Stimulated activated effector memory CD8-positive, alpha-beta T cell treated with anti-CD3 and anti-CD28 coated beads, Interleukin-12 subunit alpha, Interleukin-12 subunit beta, amount 100 ng/mL, for 72 hours (primary cell): ENCODE measurements around the gene ADRB2.
"Not testable (repeated sequence)": the region's sequence is repeated elsewhere in the genome, so short reads cannot be mapped to it uniquely, and the experiment has no call there.

Experiments used
- ATAC-seq: fragments of 150-1000 bp; cut with Tn5 transposase; 2 replicates; pipeline ENCODE4 v1.10.0; 2021
- DNase-seq, 2 donors: peaks; one replicate each; pipeline ENCODE4 v3.0.0; 2021 to 2022; ENCODE audit warnings: low spot score in 2 of 2
- H3K27ac Mint-ChIP-seq: one replicate; pipeline ENCODE4 v1.8.0; 2022; ENCODE audit warnings: mild to moderate bottlenecking, mixed read lengths
- H3K36me3 Mint-ChIP-seq: one replicate; pipeline ENCODE4 v1.8.0; 2022; ENCODE audit warnings: mild to moderate bottlenecking, mixed read lengths
- H3K4me1 Mint-ChIP-seq: one replicate; pipeline ENCODE4 v1.8.0; 2022; ENCODE audit warnings: mixed read lengths
- H3K4me3 Mint-ChIP-seq: one replicate; pipeline ENCODE4 v1.8.0; 2022; ENCODE audit warnings: mild to moderate bottlenecking, mixed read lengths
- H3K9me3 Mint-ChIP-seq: one replicate; pipeline ENCODE4 v1.8.0; 2022; ENCODE audit warnings: mixed read lengths

Gene ADRB2

GRCh38 chr5:148796936-148797335 is 29.5 kb upstream of the ADRB2 start:
- Mint-ChIP-seq H3K9me3 (no peaks in the 10 kb centered on the region), H3K36me3 (no peaks in the 10 kb centered on the region), H3K27ac (no peak overlapping the region), H3K4me3 (no peak overlapping the region), H3K4me1 (peaks cover 41% of the 10 kb centered on the region)
- ATAC-seq (no peak), DNase-seq (no peak)

- DNase-seq = no peak
- H3K4me3 Mint-ChIP-seq = no peak overlapping the region
- no peak overlapping the region for H3K27ac Mint-ChIP-seq
- peaks cover 7% of the 10 kb centered on the region for H3K9me3 Mint-ChIP-seq
- peaks cover 42% of the 10 kb centered on the region for H3K4me1 Mint-ChIP-seq
- no peak for ATAC-seq
- no peaks in the 10 kb centered on the region for H3K36me3 Mint-ChIP-seq
Measured at GRCh38 chr5:148798786-148799185, 27.6 kb upstream of the ADRB2 start.

- Mint-ChIP-seq H3K9me3 (peaks cover 7% of the 10 kb centered on the region), H3K27ac (peak overlapping the region; percentile 54), H3K36me3 (no peaks in the 10 kb centered on the region), H3K4me3 (peak overlapping the region; percentile 30), H3K4me1 (peaks cover 44% of the 10 kb centered on the region)
- peak; percentile 79 for ATAC-seq
- DNase-seq = no peak
Measured at GRCh38 chr5:148799737-148800527, 26.5 kb upstream of the ADRB2 start.

- Mint-ChIP-seq H3K4me1 (peaks cover 58% of the 10 kb centered on the region), H3K9me3 (peaks cover 7% of the 10 kb centered on the region), H3K27ac (no peak overlapping the region), H3K4me3 (no peak overlapping the region), H3K36me3 (no peaks in the 10 kb centered on the region)
- ATAC-seq (no peak), DNase-seq (no peak)
Measured at GRCh38 chr5:148801682-148802276, 24.6 kb upstream of the ADRB2 start.

- peak overlapping the region; percentile 20 for H3K27ac Mint-ChIP-seq
- peak; percentile 81 for ATAC-seq
- H3K4me1 Mint-ChIP-seq = peaks cover 65% of the 10 kb centered on the region
- not testable (repeated sequence) for H3K36me3 Mint-ChIP-seq, H3K9me3 Mint-ChIP-seq, DNase-seq
- peak overlapping the region; percentile 23 for H3K4me3 Mint-ChIP-seq
Measured at GRCh38 chr5:148803451-148803850, 23.0 kb upstream of the ADRB2 start.

- Mint-ChIP-seq H3K4me3 (no peak overlapping the region), H3K4me1 (peaks cover 74% of the 10 kb centered on the region), H3K36me3 (no peaks in the 10 kb centered on the region), H3K27ac (no peak overlapping the region), H3K9me3 (peaks cover 7% of the 10 kb centered on the region)
- DNase-seq (no peak), ATAC-seq (no peak)
Measured at GRCh38 chr5:148804393-148804792, 22.0 kb upstream of the ADRB2 start.

- peaks cover 7% of the 10 kb centered on the region for H3K9me3 Mint-ChIP-seq
- H3K36me3 Mint-ChIP-seq = no peaks in the 10 kb centered on the region
- DNase-seq (no peak), ATAC-seq (peak; percentile 72)
- peak overlapping the region; percentile 34 for H3K4me3 Mint-ChIP-seq
- peak overlapping the region; percentile 75 for H3K27ac Mint-ChIP-seq
- peaks cover 74% of the 10 kb centered on the region for H3K4me1 Mint-ChIP-seq
Measured at GRCh38 chr5:148805326-148806290, 20.8 kb upstream of the ADRB2 start.

GRCh38 chr5:148806520-148806931 is 19.9 kb upstream of the ADRB2 start:
- ATAC-seq (no peak), DNase-seq (no peak)
- Mint-ChIP-seq H3K27ac (no peak overlapping the region), H3K4me1 (peaks cover 76% of the 10 kb centered on the region), H3K9me3 (peaks cover 7% of the 10 kb centered on the region), H3K36me3 (no peaks in the 10 kb centered on the region), H3K4me3 (no peak overlapping the region)

GRCh38 chr5:148807851-148808250 is 18.6 kb upstream of the ADRB2 start:
- Mint-ChIP-seq H3K4me1 (peaks cover 78% of the 10 kb centered on the region), H3K4me3 (no peak overlapping the region), H3K27ac (peak overlapping the region; percentile 36), H3K36me3 (no peaks in the 10 kb centered on the region), H3K9me3 (peaks cover 2% of the 10 kb centered on the region)
- no peak for ATAC-seq
- DNase-seq = no peak

GRCh38 chr5:148808864-148809642 is 17.4 kb upstream of the ADRB2 start:
- Mint-ChIP-seq H3K9me3 (no peaks in the 10 kb centered on the region), H3K4me1 (peaks cover 66% of the 10 kb centered on the region), H3K27ac (peak overlapping the region; percentile 68), H3K4me3 (peak overlapping the region; percentile 69), H3K36me3 (no peaks in the 10 kb centered on the region)
- DNase-seq (no peak), ATAC-seq (peak; percentile 73)

GRCh38 chr5:148809781-148810524 is 16.5 kb upstream of the ADRB2 start:
- Mint-ChIP-seq H3K36me3 (no peaks in the 10 kb centered on the region), H3K4me1 (peaks cover 59% of the 10 kb centered on the region), H3K4me3 (peak overlapping the region; percentile 69), H3K9me3 (no peaks in the 10 kb centered on the region), H3K27ac (peak overlapping the region; percentile 68)
- DNase-seq (no peak), ATAC-seq (no peak)

- ATAC-seq = no peak
- no peak for DNase-seq
Measured at GRCh38 chr5:148810823-148811222, 15.6 kb upstream of the ADRB2 start.

GRCh38 chr5:148811756-148812155 is 14.7 kb upstream of the ADRB2 start:
- Mint-ChIP-seq H3K9me3 (no peaks in the 10 kb centered on the region), H3K4me3 (no peak overlapping the region), H3K27ac (peak overlapping the region; percentile 54), H3K36me3 (no peaks in the 10 kb centered on the region), H3K4me1 (peaks cover 41% of the 10 kb centered on the region)
- ATAC-seq (no peak), DNase-seq (no peak)

More at GRCh38 chr5:148810823-148811222, 15.6 kb upstream of the ADRB2 start:
- Mint-ChIP-seq H3K36me3 (no peaks in the 10 kb centered on the region), H3K27ac (peak overlapping the region; percentile 68), H3K4me1 (peaks cover 51% of the 10 kb centered on the region), H3K4me3 (peak overlapping the region; percentile 69), H3K9me3 (no peaks in the 10 kb centered on the region)

- Mint-ChIP-seq H3K36me3 (no peaks in the 10 kb centered on the region), H3K9me3 (no peaks in the 10 kb centered on the region), H3K4me1 (peaks cover 24% of the 10 kb centered on the region), H3K27ac (no peak overlapping the region), H3K4me3 (no peak overlapping the region)
- no peak for ATAC-seq
- no peak for DNase-seq
Measured at GRCh38 chr5:148815086-148815485, 11.3 kb upstream of the ADRB2 start.
